CD4-positive, alpha-beta T cell treated with Interleukin-10 for 1 hour (primary cell): ENCODE measurements around the gene TNFAIP8L3.

Experiments used
- DNase-seq: peaks from one replicate; pipeline ENCODE4 v3.0.0-alpha.2; 2020

The TNFAIP8L3 gene

DNA sequence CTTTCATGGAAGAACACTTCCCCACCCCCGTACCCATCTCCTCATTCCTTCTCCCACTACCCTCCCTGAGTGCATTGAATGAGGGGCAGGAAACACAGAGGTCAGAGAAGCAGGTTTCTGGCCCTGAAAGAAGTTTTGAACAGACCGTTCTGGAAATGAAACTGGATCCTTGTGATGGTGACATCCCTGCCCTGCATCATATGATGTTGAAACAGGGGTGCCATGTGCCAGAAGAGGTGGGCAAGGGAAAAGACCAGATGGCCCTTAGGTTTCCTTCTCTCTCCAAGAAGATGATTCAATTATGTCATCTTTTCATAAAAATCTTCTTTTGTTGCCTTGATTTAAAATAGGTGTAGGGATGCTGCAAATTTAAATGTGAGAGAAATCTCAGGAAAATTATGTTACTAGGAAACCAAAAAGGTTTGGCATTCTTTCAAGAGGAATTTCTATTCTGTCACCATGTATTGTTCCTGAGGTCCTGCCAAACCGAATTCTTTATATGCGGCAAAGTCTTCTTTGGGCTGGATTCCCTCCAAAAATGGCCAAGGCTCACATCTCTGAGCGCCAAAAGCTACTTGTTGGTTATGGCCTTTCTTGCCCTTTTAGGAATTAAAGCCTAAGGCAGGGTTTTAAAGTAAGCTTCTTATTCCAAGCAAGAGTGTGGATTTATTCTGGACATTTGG lies 19.9 kb upstream of the TNFAIP8L3 start:
- no peak for DNase-seq

DNA sequence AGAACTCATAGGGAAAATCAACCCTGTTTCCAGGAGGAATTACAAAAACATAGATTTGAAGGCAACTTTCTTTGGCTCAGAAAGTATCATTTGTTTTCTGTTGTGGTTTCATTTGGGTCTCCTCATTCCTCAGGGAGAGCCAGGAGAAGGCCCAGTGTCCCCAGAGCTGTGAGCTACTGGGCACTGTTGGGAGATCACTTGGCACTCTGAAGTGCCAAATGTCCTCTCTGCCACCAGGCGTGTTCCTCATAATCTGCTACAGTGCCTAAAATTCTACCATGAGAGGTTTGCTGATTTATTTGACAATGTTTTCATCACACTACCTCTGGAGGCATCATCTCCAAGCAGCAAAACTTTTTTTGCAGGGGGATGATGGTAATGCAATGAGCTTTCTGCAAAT lies 17.4 kb upstream of the TNFAIP8L3 start:
- DNase-seq, result no peak

DNA sequence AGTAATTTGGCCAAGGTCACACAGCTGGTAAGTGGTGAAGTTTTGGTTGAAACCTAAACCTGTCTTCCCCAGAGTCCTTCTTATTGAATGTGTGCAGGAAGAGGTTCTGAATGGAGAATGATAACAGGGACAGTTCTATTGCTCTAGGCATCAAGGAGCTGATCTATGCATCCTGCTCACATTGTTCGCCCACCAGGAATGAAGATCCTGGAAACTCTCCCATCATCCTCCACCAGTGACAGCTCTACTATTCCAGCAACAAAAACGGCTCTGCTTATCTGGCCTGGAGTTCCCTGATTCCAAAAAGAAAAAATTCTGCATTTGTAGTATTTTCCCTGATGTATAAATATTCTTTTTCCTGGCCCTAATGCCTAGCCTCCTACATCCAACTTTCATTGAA lies 16.4 kb upstream of the TNFAIP8L3 start:
- no peak for DNase-seq

- DNase-seq, result no peak
Measured at GRCh38 chr15:51110171-51110570, 15.5 kb upstream of the TNFAIP8L3 start.

DNA sequence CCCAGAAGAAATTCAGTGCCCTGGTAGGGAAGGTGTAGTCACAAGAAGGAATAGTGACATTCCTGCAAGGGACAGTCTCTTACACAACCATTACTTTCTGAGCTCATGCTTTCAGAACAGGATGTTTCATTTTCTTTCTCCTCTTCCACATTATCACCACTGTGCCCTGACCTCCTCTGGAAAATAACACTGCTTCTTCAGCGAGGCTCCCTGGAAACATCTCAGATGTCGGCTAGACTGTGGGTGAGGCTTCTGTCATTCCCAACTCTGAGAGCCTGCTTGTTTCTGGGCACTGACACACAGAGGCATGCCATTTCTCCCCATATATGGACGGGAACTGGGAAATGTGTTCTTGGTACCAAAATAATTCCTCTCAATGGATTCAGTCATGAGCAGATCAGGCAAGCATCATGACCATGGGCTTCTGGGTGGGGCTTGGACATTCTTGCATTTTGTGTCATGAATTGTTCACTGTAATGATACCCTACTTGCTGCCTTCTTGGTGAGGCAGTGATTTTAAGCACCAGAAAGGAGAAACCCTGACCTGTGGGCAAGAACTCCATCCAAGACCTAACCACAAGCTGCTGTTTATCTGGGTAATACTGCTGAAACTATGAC lies 14.3 kb upstream of the TNFAIP8L3 start:
- no peak for DNase-seq

DNA sequence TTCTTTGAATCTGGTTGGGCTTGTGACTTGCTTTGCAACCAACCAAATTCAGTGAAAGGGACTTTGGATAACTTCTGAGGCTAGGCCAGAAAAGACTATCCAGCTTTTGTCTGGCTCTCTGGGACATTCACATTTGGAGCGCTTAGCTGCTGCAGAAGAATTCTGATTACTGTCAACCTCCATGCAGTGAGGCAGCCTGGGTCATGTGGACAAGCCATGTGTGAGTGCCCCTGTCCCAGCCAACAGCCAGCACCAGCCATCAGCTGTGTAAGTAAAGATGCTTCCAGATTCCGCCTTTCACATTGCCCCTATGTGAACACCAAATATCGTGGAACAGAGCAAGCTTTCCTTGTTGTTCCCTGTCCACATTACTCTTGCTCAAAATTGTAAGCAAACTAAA lies 12.9 kb upstream of the TNFAIP8L3 start:
- DNase-seq, result no peak

- DNase-seq, result no peak
Measured at GRCh38 chr15:51106481-51106880, 11.8 kb upstream of the TNFAIP8L3 start.

DNA sequence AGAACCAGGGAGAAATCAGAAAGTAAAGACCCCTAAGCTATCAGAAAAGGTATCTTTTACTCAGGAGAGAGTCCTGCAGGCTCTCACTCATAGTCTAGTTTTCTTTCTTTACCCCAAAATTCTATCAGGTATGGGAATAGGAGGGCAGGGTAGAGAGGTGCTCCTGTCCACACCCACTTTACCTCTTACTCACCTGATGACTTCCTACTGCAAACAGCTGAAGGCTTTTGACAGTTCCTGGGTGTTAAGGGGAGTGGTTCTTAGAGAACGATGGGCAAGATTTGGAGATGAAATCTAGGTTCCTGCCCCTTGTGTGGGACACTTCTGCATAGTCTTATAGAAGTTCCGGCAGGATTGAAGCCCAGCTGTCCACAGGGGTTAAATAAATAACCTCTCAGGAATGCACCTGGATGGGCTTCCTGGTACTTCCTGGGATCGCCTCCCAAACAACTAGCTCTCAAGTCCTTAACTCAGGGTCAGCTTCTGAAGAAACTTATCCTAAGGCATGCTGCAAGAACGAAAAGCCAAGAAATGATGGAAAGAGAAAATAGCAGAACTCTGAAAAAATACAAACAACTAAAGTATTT lies 10.8 kb upstream of the TNFAIP8L3 start:
- no peak for DNase-seq

DNA sequence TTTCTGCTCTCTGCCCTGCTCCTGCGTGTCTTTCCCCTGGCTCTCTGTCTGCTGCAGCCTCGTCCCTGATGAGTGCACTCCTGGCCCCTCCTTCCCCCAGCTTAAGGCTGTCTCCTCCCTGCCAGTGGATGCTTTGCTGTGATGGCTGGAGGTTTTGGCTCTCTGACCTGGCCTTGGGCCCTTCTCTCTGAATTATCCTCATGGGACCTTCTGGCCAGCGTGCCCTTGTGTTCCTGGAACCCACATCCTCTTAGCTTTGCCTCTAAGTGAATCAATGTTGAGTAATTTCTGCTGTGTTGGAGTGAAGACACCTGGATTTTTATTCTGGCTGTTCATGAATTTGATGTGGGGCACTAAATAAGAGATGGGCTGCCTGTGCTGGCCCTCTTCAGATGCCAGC lies 9.8 kb upstream of the TNFAIP8L3 start:
- no peak for DNase-seq

- DNase-seq, result no peak
Measured at GRCh38 chr15:51103330-51103729, 8.6 kb upstream of the TNFAIP8L3 start.

- DNase-seq, result no peak
Measured at GRCh38 chr15:51100785-51101489, 6.2 kb upstream of the TNFAIP8L3 start.

DNA sequence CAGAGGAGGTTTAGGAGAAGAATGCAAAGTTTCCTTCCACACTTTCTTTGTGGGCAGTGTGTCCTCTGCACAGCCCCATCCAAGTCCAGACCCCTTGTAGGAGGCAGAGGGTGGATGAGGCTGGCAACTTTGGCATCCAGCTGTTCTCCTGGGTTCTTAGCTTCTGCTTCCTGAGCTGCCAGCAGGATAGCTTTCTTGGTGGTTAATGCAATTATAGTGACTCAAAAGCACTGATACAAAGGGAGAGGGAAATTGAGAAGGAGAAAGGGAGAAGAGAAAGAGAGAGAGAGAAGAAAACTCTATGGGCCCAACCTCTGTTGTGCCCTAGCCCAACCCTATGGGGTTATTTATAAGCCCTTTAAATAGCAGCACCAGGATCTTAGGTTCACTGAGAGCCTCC lies 4.5 kb upstream of the TNFAIP8L3 start:
- DNase-seq, result no peak

- no peak for DNase-seq
Measured at GRCh38 chr15:51098331-51098619, 3.6 kb upstream of the TNFAIP8L3 start.

GRCh38 chr15:51097553-51098330 lies 3.0 kb upstream of the TNFAIP8L3 start:
- DNase-seq, result no peak

DNA sequence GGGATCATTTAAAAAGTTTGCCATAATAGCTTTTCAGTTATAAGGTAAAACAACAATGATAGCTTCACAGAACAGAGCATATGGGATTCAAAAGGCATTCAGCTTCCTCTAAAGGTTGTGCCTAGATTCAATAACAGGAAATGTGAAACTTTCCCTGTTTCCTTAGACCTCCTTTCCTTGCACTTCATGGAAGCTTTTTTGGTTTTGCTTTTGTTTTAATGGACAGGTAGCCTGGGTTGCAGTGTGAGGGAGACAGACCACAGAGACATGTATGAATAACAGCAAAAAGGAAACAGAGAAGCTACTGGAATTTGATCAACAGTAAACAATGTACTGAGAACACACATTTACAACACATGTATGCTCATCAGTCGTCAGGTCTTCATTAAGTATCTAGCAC lies 2.3 kb upstream of the TNFAIP8L3 start:
- no peak for DNase-seq

DNA sequence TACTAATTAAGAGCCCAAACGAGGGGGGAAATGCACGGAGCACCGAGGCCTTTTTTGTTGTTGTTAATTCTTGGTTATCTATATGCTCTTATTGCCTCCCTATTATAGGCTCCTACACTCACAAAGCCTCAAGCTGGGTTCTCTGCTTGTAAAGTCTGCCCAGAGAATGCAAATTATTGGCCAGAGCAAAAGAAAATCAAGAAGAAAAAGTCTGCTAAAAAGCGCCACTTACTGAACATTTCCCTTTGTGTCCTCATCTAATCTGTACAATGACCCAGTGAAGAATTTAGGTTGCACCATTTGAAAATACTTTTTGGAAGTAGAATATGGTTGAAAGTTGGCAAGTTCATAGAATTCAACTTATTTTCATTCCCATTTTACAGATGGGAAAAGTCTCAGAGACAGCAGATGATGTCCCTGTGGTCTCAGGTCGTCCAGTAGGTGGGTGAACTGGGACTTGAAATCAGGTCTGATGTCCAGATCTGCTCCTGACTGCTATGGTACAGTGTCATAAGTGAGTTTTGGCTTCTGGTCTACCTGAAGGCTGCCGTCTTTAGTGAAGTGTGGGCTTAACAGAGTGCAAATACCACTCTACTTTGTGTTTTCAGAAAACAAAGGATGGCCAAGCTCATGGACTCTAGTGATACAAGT lies 1.1 kb upstream of the TNFAIP8L3 start:
- DNase-seq, result no peak

GRCh38 chr15:51093839-51094605 lies 684 bp downstream of the TNFAIP8L3 start:
- DNase-seq, result no peak

DNA sequence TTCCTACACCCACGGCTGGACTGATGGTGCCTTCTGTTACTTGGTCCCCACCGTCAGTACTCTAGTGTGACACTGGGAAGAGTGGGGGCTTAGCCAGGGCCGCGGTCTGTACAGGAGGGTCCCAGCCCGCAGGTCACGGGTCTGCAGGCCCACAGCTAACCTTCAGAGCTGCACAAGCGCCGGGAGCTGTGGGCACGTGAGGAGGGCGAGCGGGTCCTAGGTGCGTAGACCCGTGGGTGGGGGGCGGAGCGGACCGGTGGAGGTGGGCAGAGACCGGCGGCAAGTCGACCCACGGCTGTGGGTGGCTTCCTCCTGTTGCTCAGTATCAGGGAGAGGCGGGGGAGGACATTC lies 1.2 kb downstream of the TNFAIP8L3 start:
- no peak for DNase-seq

DNA sequence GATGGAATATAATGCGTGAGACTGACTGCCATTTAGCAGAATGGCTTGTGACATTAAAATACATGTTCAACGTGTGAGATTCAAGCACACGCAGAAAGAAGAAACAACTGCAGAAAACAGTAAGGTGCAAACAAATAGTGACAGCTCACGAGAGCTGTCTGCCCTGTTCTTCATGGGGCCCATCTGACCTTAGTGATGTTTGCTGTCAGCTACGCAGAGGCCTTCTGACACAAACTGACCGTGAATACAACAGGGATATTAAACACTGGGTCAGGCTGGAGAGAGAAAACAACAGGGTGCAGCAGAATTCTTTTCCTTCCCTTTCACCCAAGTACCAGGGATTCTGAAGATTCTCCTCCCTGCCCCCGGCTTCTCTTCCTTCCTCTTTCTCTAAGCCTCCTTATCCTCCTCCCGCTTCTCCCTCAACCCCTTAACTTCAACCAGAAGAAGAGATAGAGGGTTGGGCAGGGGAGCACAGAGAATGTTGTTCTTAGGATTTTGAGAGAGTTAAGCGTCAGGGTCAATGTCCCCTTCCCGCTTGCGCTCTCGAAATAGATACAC lies 2.1 kb downstream of the TNFAIP8L3 start:
- no peak for DNase-seq

- no peak for DNase-seq
Measured at GRCh38 chr15:51090753-51091152, 4.0 kb downstream of the TNFAIP8L3 start.

- no peak for DNase-seq
Measured at GRCh38 chr15:51089699-51090453, 4.8 kb downstream of the TNFAIP8L3 start.
